Measurements from ENCODE around the gene CHD9NB.

Gene CHD9NB

GRCh38 chr16:52994942-52995341 is 57.8 kb downstream of the CHD9NB start:
- no peak overlapping the region for H3K4me3 ChIP-seq (replicated peaks; ENCODE audit: low read depth, low read length)
- DNase-seq (ENCODE audit: low read depth), result no peak
- no peak for TF ChIP-seq CTCF (IDR thresholded peaks at IDR 0.05; ENCODE audit: low read length, missing control alignments)

GRCh38 chr16:52993179-52993578 is 59.5 kb downstream of the CHD9NB start:
- no peak overlapping the region for H3K4me3 ChIP-seq (replicated peaks; ENCODE audit: low read depth, low read length)
- DNase-seq (ENCODE audit: low read depth), result no peak
- no peak for TF ChIP-seq CTCF (IDR thresholded peaks at IDR 0.05; ENCODE audit: low read length, missing control alignments)

- DNase-seq (ENCODE audit: low read depth), result no peak
- no peak for TF ChIP-seq CTCF (IDR thresholded peaks at IDR 0.05; ENCODE audit: low read length, missing control alignments)
- no peak overlapping the region for H3K4me3 ChIP-seq (replicated peaks; ENCODE audit: low read depth, low read length)
Measured at GRCh38 chr16:52991572-52991971, 61.1 kb downstream of the CHD9NB start.

Measured in fibroblast of pulmonary artery (primary cell).